Measurements from ENCODE around the gene ERN1.
"Not testable (repeated sequence)": the region's sequence is repeated elsewhere in the genome, so short reads cannot be mapped to it uniquely, and the experiment has no call there.

ERN1 gene

DNA sequence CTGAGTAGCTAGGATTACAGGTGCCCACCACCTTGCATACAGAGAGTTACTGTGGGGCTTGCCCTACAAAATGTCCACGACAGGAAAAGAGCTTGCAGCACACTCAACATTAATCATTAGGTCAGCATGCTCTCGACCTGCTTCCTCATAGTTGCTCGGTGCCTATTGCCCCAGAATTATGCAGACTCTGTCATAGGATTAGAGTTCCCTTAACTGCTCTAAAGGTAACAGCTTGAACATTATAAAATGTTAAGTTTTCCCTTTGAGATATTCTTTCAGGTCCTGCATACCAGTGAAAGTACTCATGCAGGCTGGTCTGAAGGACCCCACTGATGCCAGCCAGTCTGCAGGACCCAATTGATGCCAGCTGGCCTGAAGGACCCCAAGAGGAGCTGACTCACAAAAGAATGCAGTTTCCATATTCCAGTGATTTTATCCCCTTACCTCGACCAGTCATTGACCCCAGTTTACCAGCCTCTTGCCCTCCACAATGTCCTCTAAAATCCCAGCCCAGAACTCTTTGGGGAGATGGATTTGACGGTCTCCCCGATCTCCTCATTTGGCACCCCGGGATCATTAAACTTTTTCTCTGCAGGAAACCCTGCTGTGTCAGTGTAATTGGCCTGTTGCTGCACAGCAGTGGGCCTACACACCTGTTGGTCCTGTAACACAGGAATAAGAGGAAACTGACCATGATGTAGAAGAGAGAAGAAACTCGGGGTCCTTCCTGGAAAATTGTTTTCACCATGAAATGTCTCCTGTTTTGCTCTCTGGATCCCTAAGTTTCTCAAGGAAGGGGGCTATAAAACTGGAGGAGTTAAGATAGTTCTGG, 120.2 kb downstream of the ERN1 start:
- H3K4me3 ChIP-seq (ENCODE audit: control insufficient read depth, low read depth, low read length), result no peak overlapping the region
- TF ChIP-seq, protein P1, sequence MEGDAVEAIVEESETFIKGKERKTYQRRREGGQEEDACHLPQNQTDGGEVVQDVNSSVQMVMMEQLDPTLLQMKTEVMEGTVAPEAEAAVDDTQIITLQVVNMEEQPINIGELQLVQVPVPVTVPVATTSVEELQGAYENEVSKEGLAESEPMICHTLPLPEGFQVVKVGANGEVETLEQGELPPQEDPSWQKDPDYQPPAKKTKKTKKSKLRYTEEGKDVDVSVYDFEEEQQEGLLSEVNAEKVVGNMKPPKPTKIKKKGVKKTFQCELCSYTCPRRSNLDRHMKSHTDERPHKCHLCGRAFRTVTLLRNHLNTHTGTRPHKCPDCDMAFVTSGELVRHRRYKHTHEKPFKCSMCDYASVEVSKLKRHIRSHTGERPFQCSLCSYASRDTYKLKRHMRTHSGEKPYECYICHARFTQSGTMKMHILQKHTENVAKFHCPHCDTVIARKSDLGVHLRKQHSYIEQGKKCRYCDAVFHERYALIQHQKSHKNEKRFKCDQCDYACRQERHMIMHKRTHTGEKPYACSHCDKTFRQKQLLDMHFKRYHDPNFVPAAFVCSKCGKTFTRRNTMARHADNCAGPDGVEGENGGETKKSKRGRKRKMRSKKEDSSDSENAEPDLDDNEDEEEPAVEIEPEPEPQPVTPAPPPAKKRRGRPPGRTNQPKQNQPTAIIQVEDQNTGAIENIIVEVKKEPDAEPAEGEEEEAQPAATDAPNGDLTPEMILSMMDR (IDR thresholded peaks at IDR 0.05; ENCODE audit: control insufficient read depth, insufficient read depth, low read depth, low read length, missing control alignments), result no peak
- no peak for DNase-seq (ENCODE audit: low read depth)

DNA sequence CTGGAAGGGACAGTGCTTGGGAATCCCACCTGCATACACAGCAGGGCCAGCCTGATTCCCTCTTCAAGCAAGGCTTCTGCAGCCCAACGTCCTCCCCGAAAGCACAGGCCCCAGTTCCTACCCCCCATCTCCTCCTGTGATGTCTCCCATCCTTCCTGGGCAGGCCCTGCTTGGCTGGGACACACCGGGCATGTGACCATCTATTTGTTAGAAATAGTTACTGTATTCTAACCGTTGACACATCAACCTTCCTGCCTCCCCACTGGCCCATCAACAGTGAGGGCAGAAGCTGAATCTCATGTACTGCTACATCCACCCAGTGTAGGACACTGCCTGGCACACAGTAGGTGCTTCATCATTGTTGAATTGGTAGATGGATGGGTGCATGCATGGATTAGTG, 121.1 kb downstream of the ERN1 start:
- no peak overlapping the region for H3K4me3 ChIP-seq (ENCODE audit: control insufficient read depth, low read depth, low read length)
- DNase-seq (ENCODE audit: low read depth), result no peak
- TF ChIP-seq, protein P1 (IDR thresholded peaks at IDR 0.05; ENCODE audit: control insufficient read depth, insufficient read depth, low read depth, low read length, missing control alignments), result no peak

DNA sequence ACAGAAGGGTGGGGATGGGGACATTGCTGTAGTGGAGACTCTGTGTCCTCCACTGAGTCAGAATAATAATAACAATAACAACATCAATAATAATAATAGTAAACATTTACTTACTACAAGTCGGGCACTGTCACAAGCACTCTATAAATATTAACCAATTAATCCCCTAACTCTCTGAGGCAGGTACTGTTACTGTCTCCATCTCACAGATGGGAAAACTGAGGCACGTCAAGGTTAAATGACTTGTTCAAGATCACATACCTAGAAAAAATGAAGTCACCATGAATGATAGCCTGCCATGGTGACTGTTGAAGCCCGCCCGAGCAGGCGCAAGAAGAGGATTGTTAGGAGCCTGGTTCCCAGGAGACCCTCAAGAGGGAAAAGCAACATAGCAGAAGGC, 121.6 kb downstream of the ERN1 start:
- TF ChIP-seq, protein P1 (IDR thresholded peaks at IDR 0.05; ENCODE audit: control insufficient read depth, insufficient read depth, low read depth, low read length, missing control alignments), result no peak

DNA sequence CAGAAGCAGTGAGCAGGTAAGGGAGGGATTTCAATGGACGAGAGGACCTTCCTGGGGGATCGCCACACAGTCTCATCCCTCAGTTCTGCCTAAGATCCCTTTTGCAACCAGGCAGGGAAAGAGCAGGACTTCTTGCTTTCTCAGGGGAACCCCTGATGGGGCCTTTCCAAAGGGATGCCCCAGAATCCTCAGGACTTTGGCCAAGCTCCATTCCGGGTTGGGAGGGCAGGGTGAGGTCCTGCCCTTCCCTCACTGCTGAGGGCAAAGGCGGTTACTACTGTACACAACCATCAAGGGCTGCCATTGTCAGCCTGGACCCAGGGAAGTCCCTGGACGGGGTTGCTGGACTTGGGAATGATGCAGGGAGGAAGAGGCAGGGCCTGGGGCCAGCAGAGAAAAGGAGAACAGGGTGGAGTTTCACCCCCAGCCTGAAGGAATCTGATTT, 122.1 kb downstream of the ERN1 start:
- no peak overlapping the region for H3K4me3 ChIP-seq (ENCODE audit: control insufficient read depth, low read depth, low read length)
- TF ChIP-seq, protein P1 (IDR thresholded peaks at IDR 0.05; ENCODE audit: control insufficient read depth, insufficient read depth, low read depth, low read length, missing control alignments), result no peak
- DNase-seq (ENCODE audit: low read depth), result no peak

More for the DNA sequence above, 121.6 kb downstream of the ERN1 start:
- H3K4me3 ChIP-seq (ENCODE audit: control insufficient read depth, low read depth, low read length), result no peak overlapping the region
- DNase-seq (ENCODE audit: low read depth), result no peak

DNA sequence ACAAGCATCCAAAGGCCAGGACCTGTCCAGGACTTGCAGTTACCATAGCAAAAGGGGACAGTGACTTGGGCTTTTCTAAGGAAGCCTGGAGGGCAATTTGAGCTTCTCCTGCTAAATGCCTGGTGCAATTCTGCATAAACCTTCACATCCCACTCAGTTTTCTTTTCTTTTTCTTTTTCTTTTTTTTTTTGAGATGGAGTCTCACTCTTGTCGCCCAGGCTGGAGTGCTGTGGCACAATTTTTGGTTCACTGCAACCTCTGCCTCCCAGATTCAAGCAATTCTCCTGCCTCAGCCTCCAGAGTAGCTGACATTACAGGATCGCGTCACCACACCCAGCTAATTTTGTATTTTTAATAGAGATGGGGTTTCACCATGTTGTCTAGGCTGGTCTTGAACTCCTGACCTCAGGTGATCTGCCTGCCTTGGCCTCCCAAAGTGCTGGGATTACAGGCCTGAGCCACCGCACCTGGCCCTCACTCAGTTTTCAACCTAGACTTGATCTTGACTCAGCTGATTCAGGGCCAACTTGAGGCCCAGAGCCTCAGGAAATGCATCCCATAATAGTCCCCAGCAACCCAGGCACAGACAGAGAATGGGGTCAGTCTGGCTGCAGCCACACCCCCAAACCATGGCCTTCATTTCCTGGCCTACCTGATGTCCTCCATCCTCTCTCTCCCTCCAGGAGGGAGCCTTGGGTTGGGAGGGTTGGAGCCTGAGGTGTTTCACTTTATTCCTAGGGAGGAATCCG, 122.7 kb downstream of the ERN1 start:
- not testable (repeated sequence) for DNase-seq (ENCODE audit: low read depth); H3K4me3 ChIP-seq (ENCODE audit: control insufficient read depth, low read depth, low read length)

DNA sequence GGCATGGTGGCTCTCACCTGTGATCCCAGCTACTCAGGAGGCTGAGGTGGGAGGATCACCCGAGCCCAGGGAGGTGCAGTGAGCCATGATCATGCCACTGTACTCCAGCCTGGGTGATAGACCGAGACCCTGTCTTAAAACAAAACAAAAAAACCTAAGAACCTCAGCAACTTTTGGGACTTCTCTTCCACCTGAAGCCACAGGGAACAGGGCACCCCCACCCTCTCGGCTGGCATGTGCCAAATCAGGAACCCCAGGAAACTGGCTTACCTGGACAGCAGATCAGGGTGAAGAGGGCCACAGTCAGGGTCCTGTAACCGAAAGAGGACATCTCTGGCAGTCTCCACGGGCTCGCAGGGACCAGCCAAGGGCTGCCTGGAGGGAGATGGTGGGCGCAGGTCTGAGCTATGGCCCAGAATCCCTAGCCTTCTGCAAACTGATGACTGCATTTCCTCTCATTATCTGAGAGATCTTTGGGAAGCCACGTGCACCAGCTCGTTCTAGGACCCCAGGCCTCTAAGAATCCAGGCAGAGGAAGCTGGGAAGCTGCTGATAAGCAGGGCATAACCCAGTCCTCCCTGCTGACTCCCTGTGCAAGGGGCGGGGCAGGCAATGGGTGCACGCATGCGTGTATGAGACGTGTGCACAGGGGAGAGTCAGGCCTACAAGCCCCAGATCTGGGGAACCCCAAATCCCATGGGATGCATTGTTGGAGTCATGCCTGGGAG, 123.4 kb downstream of the ERN1 start:
- TF ChIP-seq, protein P1 (IDR thresholded peaks at IDR 0.05; ENCODE audit: control insufficient read depth, insufficient read depth, low read depth, low read length, missing control alignments), result no peak
- no peak for DNase-seq (ENCODE audit: low read depth)
- no peak overlapping the region for H3K4me3 ChIP-seq (ENCODE audit: control insufficient read depth, low read depth, low read length)
